Measurements from ENCODE around the gene TAS2R20.
"Not testable (repeated sequence)": the region's sequence is repeated elsewhere in the genome, so short reads cannot be mapped to it uniquely, and the experiment has no call there.

GRCh38 chr12:11033959-11034358 is 35.9 kb upstream of the TAS2R20 start:
- TF ChIP-seq FOXK2 (IDR thresholded peaks at IDR 0.05); FOXM1 (IDR thresholded peaks at IDR 0.05; ENCODE audit: borderline replicate concordance); LEF1 (IDR thresholded peaks at IDR 0.05; ENCODE audit: borderline replicate concordance); ARNT (IDR thresholded peaks at IDR 0.05); BHLHE40 (IDR thresholded peaks at IDR 0.05; ENCODE audit: borderline replicate concordance); ELF4 (IDR thresholded peaks at IDR 0.05); SP1 (IDR thresholded peaks at IDR 0.05); NFRKB (IDR thresholded peaks at IDR 0.05); HDGF (IDR thresholded peaks at IDR 0.05; ENCODE audit: borderline replicate concordance); FOXA1 (IDR thresholded peaks at IDR 0.05); TARDBP (IDR thresholded peaks at IDR 0.05); ZNF384 (IDR thresholded peaks at IDR 0.05); PKNOX1 (IDR thresholded peaks at IDR 0.05): not testable (repeated sequence)

Data from HEK293T (cell line).